ENCODE data around the gene TNS3. TPM values are rescaled to one million over a fixed set of nuclear protein-coding genes. Genes with fewer than 3 reads are reported as not detected.

TNS3 gene
- total RNA-seq, 1 donor from 2014 or later: 168 TPM

DNA sequence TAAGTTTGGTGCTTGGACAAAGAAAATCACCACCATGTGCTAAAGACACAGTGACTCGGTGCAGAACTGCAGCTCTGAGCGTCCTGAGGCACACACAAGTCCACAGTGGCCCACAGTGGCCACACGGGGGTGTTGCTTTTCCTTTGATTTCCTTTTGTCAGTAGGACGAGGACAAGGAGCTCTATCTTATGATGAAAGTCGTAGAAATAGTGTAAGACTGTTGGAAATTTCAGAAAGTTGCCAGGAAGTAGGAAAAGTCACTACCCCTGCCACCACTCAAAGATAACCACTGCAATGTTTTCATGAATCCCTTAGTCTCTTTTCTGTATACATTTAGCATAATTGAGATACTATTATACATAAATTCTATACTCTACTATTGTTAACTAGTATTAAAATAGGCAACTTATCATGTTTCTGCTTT lies 146.0 kb downstream of the TNS3 start:
- ATAC-seq: peak; percentile 86

DNA sequence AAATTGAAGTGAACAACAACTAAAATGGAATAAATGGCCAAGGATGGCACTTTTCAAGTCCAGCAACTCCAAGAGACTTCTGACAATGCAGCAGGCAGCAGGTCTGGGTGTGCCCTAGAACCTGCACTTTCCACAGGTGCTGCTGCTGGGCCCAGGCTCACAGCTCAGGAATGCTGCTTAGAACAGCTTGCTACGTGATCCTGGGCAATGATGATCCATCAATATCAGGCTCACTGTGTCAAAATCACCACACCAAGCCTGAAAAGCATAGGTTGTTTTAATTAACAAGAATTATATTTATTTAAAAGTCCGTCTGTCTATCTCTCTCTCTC lies 148.4 kb downstream of the TNS3 start:
- ATAC-seq (no peak), DNase-seq (no peak)
- no peaks in the 10 kb centered on the region for H3K9me3 ChIP-seq
- no peak overlapping the region for H3K4me3 ChIP-seq
- TF ChIP-seq, protein P1, sequence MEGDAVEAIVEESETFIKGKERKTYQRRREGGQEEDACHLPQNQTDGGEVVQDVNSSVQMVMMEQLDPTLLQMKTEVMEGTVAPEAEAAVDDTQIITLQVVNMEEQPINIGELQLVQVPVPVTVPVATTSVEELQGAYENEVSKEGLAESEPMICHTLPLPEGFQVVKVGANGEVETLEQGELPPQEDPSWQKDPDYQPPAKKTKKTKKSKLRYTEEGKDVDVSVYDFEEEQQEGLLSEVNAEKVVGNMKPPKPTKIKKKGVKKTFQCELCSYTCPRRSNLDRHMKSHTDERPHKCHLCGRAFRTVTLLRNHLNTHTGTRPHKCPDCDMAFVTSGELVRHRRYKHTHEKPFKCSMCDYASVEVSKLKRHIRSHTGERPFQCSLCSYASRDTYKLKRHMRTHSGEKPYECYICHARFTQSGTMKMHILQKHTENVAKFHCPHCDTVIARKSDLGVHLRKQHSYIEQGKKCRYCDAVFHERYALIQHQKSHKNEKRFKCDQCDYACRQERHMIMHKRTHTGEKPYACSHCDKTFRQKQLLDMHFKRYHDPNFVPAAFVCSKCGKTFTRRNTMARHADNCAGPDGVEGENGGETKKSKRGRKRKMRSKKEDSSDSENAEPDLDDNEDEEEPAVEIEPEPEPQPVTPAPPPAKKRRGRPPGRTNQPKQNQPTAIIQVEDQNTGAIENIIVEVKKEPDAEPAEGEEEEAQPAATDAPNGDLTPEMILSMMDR (IDR thresholded peaks at IDR 0.05): no peak
- H3K27me3 ChIP-seq: no peaks in the 10 kb centered on the region
- peak overlapping the region; percentile 30 for H3K27ac ChIP-seq
- H3K36me3 ChIP-seq: peaks cover 35% of the 10 kb centered on the region
- intact Hi-C loops (cut with DNase I): no loop called here
- H3K4me1 ChIP-seq: peaks cover under 1% of the 10 kb centered on the region

More for the DNA sequence above, 146.0 kb downstream of the TNS3 start:
- Histone ChIP-seq H3K27ac (no peak overlapping the region), H3K4me1 (no peaks in the 10 kb centered on the region), H3K9me3 (no peaks in the 10 kb centered on the region), H3K36me3 (peaks cover 44% of the 10 kb centered on the region), H3K27me3 (no peaks in the 10 kb centered on the region), H3K4me3 (no peak overlapping the region)
- DNase-seq: no peak
- intact Hi-C loops (cut with DNase I): no loop called here
- TF ChIP-seq, protein P1 (IDR thresholded peaks at IDR 0.05): peak; percentile 70

DNA sequence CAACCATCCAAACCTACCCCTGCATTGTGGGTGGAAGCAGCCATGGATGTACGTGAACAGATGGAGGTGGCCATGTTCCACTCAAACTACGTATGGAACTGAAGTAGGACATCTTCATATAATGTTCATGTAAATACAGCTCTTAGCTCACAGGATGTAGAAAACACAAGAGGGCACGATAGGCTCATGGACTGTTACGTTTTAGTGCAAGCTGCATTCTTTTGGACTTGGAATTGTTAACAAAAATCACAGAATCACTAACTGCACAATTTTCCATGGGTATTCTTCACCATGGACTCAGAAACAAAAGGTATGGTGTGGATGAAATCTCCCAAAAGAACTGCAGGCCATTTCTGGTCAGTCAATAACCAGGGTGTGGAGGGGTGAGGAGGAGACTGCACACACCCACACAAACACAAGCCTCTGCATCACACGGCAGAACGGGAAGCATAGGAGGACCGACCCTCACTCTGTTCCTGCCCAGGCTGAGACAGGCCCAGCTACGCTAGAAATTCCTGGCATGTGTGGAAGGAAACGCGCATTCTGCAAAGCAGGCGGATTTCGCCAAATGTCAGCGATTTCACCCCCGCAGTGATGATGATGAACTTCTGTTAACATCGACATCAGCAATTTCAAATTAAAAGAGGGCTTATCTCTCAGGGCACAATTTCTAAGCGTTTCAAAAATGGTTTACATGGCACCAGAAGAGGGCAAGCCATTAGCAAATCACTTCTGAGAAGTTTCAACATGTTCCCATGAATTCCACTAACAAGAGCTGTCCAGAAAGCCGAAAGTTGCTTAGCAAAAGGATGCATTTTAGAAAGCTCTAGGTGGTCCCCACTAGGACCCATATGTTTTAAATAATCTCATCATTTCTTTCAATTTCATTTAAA lies 149.0 kb downstream of the TNS3 start:
- Histone ChIP-seq H3K4me3 (no peak overlapping the region), H3K4me1 (peaks cover 3% of the 10 kb centered on the region), H3K27me3 (no peaks in the 10 kb centered on the region), H3K9me3 (no peaks in the 10 kb centered on the region), H3K27ac (peak overlapping the region; percentile 42), H3K36me3 (peaks cover 32% of the 10 kb centered on the region)
- TF ChIP-seq, protein P1 (IDR thresholded peaks at IDR 0.05): no peak
- peak; percentile 53 for ATAC-seq
- DNase-seq: no peak
- intact Hi-C loops (cut with DNase I): no loop called here

DNA sequence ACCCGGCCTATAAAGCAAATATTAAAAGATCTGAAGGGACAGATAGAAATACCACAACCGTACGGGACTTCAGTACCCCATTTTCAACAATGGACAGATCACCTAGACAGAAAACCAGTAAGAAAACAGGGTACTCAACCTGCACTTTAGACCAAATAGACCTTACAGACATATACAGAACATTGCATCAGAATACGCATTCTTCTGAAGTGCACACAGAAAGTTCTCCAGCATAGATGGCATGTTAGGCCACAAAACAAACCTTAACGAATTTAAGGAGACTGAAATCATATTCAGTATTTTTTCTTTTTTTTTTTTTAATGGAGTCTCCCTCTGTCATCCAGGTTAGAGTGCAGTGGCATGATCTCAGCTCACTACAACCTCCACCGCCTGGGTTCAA lies 151.5 kb downstream of the TNS3 start:
- Histone ChIP-seq H3K27ac (no peak overlapping the region), H3K9me3 (no peaks in the 10 kb centered on the region), H3K4me3 (no peak overlapping the region), H3K4me1 (peaks cover 3% of the 10 kb centered on the region), H3K27me3 (no peaks in the 10 kb centered on the region), H3K36me3 (peaks cover 42% of the 10 kb centered on the region)
- TF ChIP-seq, protein P1 (IDR thresholded peaks at IDR 0.05): no peak
- no peak for DNase-seq
- no peak for ATAC-seq
- intact Hi-C loops (cut with DNase I): no loop called here

DNA sequence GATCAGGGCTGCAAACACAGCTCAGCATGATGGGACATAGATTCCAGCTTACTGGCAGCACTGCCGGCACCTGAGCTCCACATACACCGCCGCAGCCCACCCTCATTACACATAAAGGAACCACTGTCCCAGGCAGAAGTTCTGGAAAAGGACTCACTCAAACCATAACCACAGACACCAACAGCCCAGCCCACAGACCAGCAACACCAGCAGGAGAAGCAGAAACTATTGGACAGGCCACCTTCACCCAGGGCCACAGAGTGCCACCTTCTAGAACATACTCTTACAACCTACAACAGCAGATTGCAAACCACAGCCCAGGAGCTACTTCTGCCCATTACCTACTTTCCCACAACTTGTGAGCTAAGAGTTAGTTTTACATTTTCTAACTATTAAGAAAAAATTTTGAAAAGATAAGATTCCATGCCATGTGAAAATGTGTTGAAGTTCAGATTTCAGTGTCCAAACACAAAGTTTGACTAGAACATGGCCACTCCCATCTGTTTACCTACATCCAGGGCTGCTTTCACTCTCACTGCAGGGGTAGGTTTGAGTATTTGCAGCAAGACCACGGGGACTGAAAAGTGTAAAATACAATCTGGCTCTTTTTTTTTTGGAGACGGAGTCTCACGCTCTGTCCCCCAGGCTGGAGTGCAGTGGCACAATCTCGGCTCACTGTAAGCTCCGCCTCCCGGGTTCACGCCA lies 153.0 kb downstream of the TNS3 start:
- DNase-seq (no peak), ATAC-seq (no peak)
- Histone ChIP-seq H3K27me3 (no peaks in the 10 kb centered on the region), H3K4me1 (peaks cover 3% of the 10 kb centered on the region), H3K4me3 (no peak overlapping the region), H3K36me3 (peaks cover 36% of the 10 kb centered on the region), H3K9me3 (no peaks in the 10 kb centered on the region), H3K27ac (no peak overlapping the region)
- intact Hi-C loops (cut with DNase I): no loop called here
- TF ChIP-seq, protein P1 (IDR thresholded peaks at IDR 0.05): no peak
